H1 (cell line): Measurements from ENCODE around the gene DMBX1. TPM values are rescaled to one million over a fixed set of nuclear protein-coding genes. Genes with fewer than 3 reads are reported as not detected.

ENCODE experiments used
- CTCF ChIA-PET: fragments of 300-600 bp; sonication (Branson Sonifier 250); formaldehyde crosslinking; loops from one replicate; lab custom pipeline; 2021; ENCODE audit not compliant: partially characterized antibody; lab: Charles Lee
- POLR2A ChIA-PET: fragments of 300-600 bp; sonication (Branson Sonifier 250); formaldehyde crosslinking; loops from one replicate; lab custom pipeline; 2021; ENCODE audit warnings: inconsistent platforms; ENCODE audit not compliant: partially characterized antibody; lab: Charles Lee
- DNase-seq, 2 experiments: peaks; one replicate each; pipeline versions ENCODE4 v3.0.0 to v3.0.0-alpha.2; 2010 to 2022; ENCODE audit warnings: low spot score in 2 of 2, low read depth in 1 of 2, mixed read lengths in 1 of 2
- FAIRE-seq: peaks from 2 replicates; lab custom pipeline; 2011; peaks lifted over from hg19 to GRCh38; lab: Jason Lieb, UNC
- H2AFZ ChIP-seq: 2 replicates; pipeline ENCODE4 v1.8.1; 2012; ENCODE audit warnings: low read length, inconsistent platforms
- H2AK5ac ChIP-seq: 2 replicates; pipeline ENCODE4 v1.6.1; 2013; ENCODE audit warnings: low read depth, low read length
- H2BK120ac ChIP-seq: replicated peaks from 2 replicates; pipeline ENCODE3; 2013; ENCODE audit warnings: low read depth, low read length, inconsistent platforms
- H2BK12ac ChIP-seq: 2 replicates; pipeline ENCODE4 v1.6.1; 2013; ENCODE audit warnings: low read depth, low read length
- H2BK15ac ChIP-seq: 2 replicates; pipeline ENCODE4 v1.6.1; 2013; ENCODE audit warnings: low read length
- H2BK20ac ChIP-seq: 2 replicates; pipeline ENCODE4 v1.6.1; 2013; ENCODE audit warnings: low read length
- H2BK5ac ChIP-seq: 2 replicates; pipeline ENCODE4 v1.6.1; 2013; ENCODE audit warnings: low read depth, low read length
- H3K14ac ChIP-seq: 2 replicates; pipeline ENCODE4 v1.6.1; 2013; ENCODE audit warnings: inconsistent platforms; ENCODE audit not compliant: insufficient read length
- H3K18ac ChIP-seq: 2 replicates; pipeline ENCODE4 v1.6.1; 2013; ENCODE audit warnings: low read length; ENCODE audit errors: extremely low read depth
- H3K23ac ChIP-seq: 2 replicates; pipeline ENCODE4 v1.6.1; 2013; ENCODE audit warnings: inconsistent platforms; ENCODE audit not compliant: insufficient read length
- H3K23me2 ChIP-seq: 2 replicates; pipeline ENCODE4 v1.6.1; 2013; ENCODE audit warnings: low read depth, low read length
- H3K27ac ChIP-seq: 2 replicates; pipeline ENCODE4 v1.6.1; 2011; ENCODE audit warnings: low read depth, low read length, inconsistent platforms
- H3K27me3 ChIP-seq, 4 experiments: replicated peaks in 1 of 4; 1 replicate in 1 of 4; 2 replicates in 3 of 4; pipeline versions ENCODE4 v1.6.1 to v1.8.1; 2011 to 2013; ENCODE audit warnings: low read length in 3 of 4, mild to moderate bottlenecking in 3 of 4, inconsistent platforms in 2 of 4, mixed read lengths in 2 of 4, moderate library complexity in 1 of 4; ENCODE audit not compliant: control insufficient read depth in 3 of 4, insufficient read depth in 3 of 4; ENCODE audit errors: extremely low read depth in 1 of 4
- H3K36me3 ChIP-seq, 4 experiments: 2 replicates each; pipeline versions ENCODE4 v1.6.1 to v1.8.1; 2011 to 2013; ENCODE audit warnings: mild to moderate bottlenecking in 4 of 4, low read length in 3 of 4, moderate library complexity in 2 of 4, control low read depth in 1 of 4, inconsistent platforms in 1 of 4; ENCODE audit not compliant: insufficient read depth in 4 of 4, control insufficient read depth in 2 of 4
- H3K4ac ChIP-seq: replicated peaks from 2 replicates; pipeline ENCODE3; 2013; ENCODE audit warnings: low read length, low read depth, mixed read lengths, inconsistent platforms; ENCODE audit not compliant: insufficient read length
- H3K4me1 ChIP-seq, 4 experiments: replicated peaks in 1 of 4; 1 replicate in 1 of 4; 2 replicates in 3 of 4; pipeline versions ENCODE4 v1.6.1 to v1.8.1; 2011 to 2013; ENCODE audit warnings: low read length in 3 of 4, inconsistent platforms in 2 of 4, mixed read lengths in 1 of 4; ENCODE audit not compliant: insufficient read depth in 4 of 4, control insufficient read depth in 3 of 4
- H3K4me2 ChIP-seq, 2 experiments: 2 replicates each; pipeline versions ENCODE4 v1.6.1 to v1.8.1; 2011 to 2013; ENCODE audit warnings: low read depth in 2 of 2, low read length in 2 of 2, control low read depth in 1 of 2, inconsistent platforms in 1 of 2, mild to moderate bottlenecking in 1 of 2; ENCODE audit not compliant: insufficient read depth in 1 of 2
- H3K4me3 ChIP-seq, 4 experiments: fragments of 200-600, 300-600 bp in 1 of 4; sonication (generic), shearing (Covaris generic), sonication (Bioruptor Twin) in 1 of 4; 2 replicates each; pipeline versions ENCODE4 v1.5.1 to v1.8.1; 2011 to 2016; ENCODE audit warnings: low read length in 4 of 4, low read depth in 3 of 4, control low read depth in 2 of 4, inconsistent platforms in 2 of 4, mild to moderate bottlenecking in 2 of 4, mixed read lengths in 1 of 4, moderate library complexity in 1 of 4; ENCODE audit not compliant: insufficient read depth in 2 of 4; ENCODE audit errors: extremely low read depth in 1 of 4
- H3K56ac ChIP-seq: replicated peaks from 2 replicates; pipeline ENCODE3; 2013; ENCODE audit warnings: low read depth, mild to moderate bottlenecking, mixed read lengths, low read length, inconsistent platforms; ENCODE audit not compliant: insufficient read length
- H3K79me1 ChIP-seq: 2 replicates; pipeline ENCODE4 v1.6.1; 2013; ENCODE audit warnings: low read depth, low read length, control low read depth
- H3K79me2 ChIP-seq, 2 experiments: 2 replicates each; pipeline versions ENCODE4 v1.6.1 to v1.8.1; 2012 to 2013; ENCODE audit warnings: low read length in 2 of 2, mild to moderate bottlenecking in 2 of 2, inconsistent platforms in 1 of 2; ENCODE audit not compliant: insufficient read depth in 2 of 2, control insufficient read depth in 1 of 2
- H3K9ac ChIP-seq, 4 experiments: replicated peaks in 1 of 4; 1 replicate in 1 of 4; 2 replicates in 3 of 4; pipeline versions ENCODE4 v1.6.1 to v1.8.1; 2011 to 2013; ENCODE audit warnings: low read depth in 3 of 4, low read length in 3 of 4, control low read depth in 2 of 4, mild to moderate bottlenecking in 2 of 4, moderate library complexity in 2 of 4, inconsistent platforms in 1 of 4; ENCODE audit errors: extremely low read depth in 1 of 4
- H3K9me3 ChIP-seq, 2 experiments: 2 replicates each; pipeline versions ENCODE4 v1.6.1 to v1.8.1; 2012 to 2013; ENCODE audit warnings: mild to moderate bottlenecking in 2 of 2, moderate library complexity in 2 of 2, control low read depth in 1 of 2, inconsistent platforms in 1 of 2, low read depth in 1 of 2, low read length in 1 of 2, mixed read lengths in 1 of 2; ENCODE audit not compliant: insufficient read depth in 2 of 2
- H4K20me1 ChIP-seq, 2 experiments: replicated peaks in 1 of 2; 2 replicates each; pipeline versions ENCODE3 to v1.8.1; 2011 to 2013; ENCODE audit warnings: inconsistent platforms in 2 of 2, low read length in 2 of 2, mild to moderate bottlenecking in 1 of 2; ENCODE audit not compliant: insufficient read depth in 2 of 2, control insufficient read depth in 1 of 2
- H4K5ac ChIP-seq: 2 replicates; pipeline ENCODE4 v1.6.1; 2013; ENCODE audit warnings: low read length, low read depth, mixed read lengths, inconsistent platforms; ENCODE audit not compliant: insufficient read length
- H4K8ac ChIP-seq: 2 replicates; pipeline ENCODE4 v1.8.0; 2013; ENCODE audit warnings: mild to moderate bottlenecking, moderate library complexity, low read length, inconsistent platforms; ENCODE audit not compliant: insufficient read depth; ENCODE audit errors: extremely low read depth
- H4K91ac ChIP-seq: replicated peaks from 2 replicates; pipeline ENCODE3; 2013; ENCODE audit warnings: low read length, mixed read lengths, inconsistent platforms; ENCODE audit not compliant: insufficient read length
- ASH2L ChIP-seq: fragments of 200-600, 300-600 bp; sonication (generic); IDR thresholded peaks from one replicate; pipeline ENCODE4 v1.7.1; 2017; ENCODE audit warnings: low read length
- CHD2 ChIP-seq: IDR thresholded peaks from 2 replicates; pipeline ENCODE4 v1.6.1; 2012; ENCODE audit warnings: low read length, improper control_type of control experiment
- CTBP2 ChIP-seq: IDR thresholded peaks from 2 replicates; pipeline ENCODE4 v1.7.0; 2011; ENCODE audit warnings: borderline replicate concordance, mild to moderate bottlenecking, moderate library complexity, mixed read lengths, low read length; ENCODE audit not compliant: insufficient read depth, insufficient read length
- KDM4A ChIP-seq: IDR thresholded peaks from one replicate; pipeline ENCODE4 v1.7.1; 2012; ENCODE audit warnings: low read depth, mild to moderate bottlenecking, moderate library complexity, low read length, inconsistent platforms; ENCODE audit not compliant: severe bottlenecking
- NRF1 ChIP-seq: IDR thresholded peaks from 2 replicates; pipeline ENCODE4 v1.6.1; 2011; ENCODE audit warnings: mild to moderate bottlenecking, low read depth, low read length, improper control_type of control experiment
- SAP30 ChIP-seq: fragments of 300-600 bp; sonication (generic); IDR thresholded peaks from 2 replicates; pipeline ENCODE4 v1.7.1; 2012; ENCODE audit warnings: low read length, moderate library complexity, mild to moderate bottlenecking, inconsistent platforms; ENCODE audit not compliant: insufficient read depth, insufficient replicate concordance
- SIRT6 ChIP-seq: IDR thresholded peaks from one replicate; pipeline ENCODE4 v1.7.1; 2012; ENCODE audit warnings: low read length, inconsistent platforms
- SP2 ChIP-seq: IDR thresholded peaks from 2 replicates; pipeline ENCODE4 v1.6.1; 2012; ENCODE audit warnings: mild to moderate bottlenecking, low read length, inconsistent platforms
- SP4 ChIP-seq: IDR thresholded peaks from 2 replicates; pipeline ENCODE4 v1.6.1; 2012; ENCODE audit warnings: low read length, inconsistent platforms
- SUZ12 ChIP-seq: fragments of 200-600 bp; sonication (generic); IDR thresholded peaks from 2 replicates; pipeline ENCODE4 v1.6.1; 2012; ENCODE audit warnings: mild to moderate bottlenecking, inconsistent platforms, low read length, moderate library complexity, mixed read lengths
- TAF1 ChIP-seq: IDR thresholded peaks from 2 replicates; pipeline ENCODE4 v1.6.1; 2011; ENCODE audit warnings: mild to moderate bottlenecking, low read depth, low read length
- YY1 ChIP-seq: IDR thresholded peaks from 2 replicates; pipeline ENCODE4 v1.6.1; 2011; ENCODE audit warnings: low read depth, mild to moderate bottlenecking, low read length
- WGBS, 2 experiments: shearing (Covaris generic) in 1 of 2; methylation state at CpG; one replicate each; pipeline versions ENCODE4 v1.1.6 to v1.1.7; 2013 to 2015; ENCODE audit warnings: low lambda C conversion rate in 2 of 2, mixed read lengths in 2 of 2, inconsistent platforms in 1 of 2, low coverage in 1 of 2, missing lambda C conversion rate in 1 of 2; ENCODE audit not compliant: insufficient replicate concordance in 2 of 2, insufficient coverage in 1 of 2, insufficient read length in 1 of 2; ENCODE audit errors: extremely low coverage in 1 of 2, missing lambda C conversion rate in 1 of 2; 5-methylcytosine and 5-hydroxymethylcytosine counted together
- polyA plus RNA-seq, 7 experiments: library from polyadenylated mRNA; depleted of rRNA in 3 of 7; stranded (reverse) in 5 of 7; unstranded in 2 of 7; fragments of >200 nt in 5 of 7; fragments of 200-250 nt in 2 of 7; gene quantifications; 1 replicate in 5 of 7; 2 replicates in 1 of 7; 4 replicates in 1 of 7; pipeline versions ENCODE4 v1.2.1 to v1.2.3, GENCODE V29; 2011 to 2013; ENCODE audit warnings: missing spikeins in 2 of 7, mixed read lengths in 2 of 7
- total RNA-seq: library from RNA; stranded (reverse); fragmentation: NEBNext Ultra II Directional; extraction: Animal tissue kit (Norgen Biotek cat#: 25700); gene quantifications from 2 replicates; pipeline ENCODE4 v1.2.1, GENCODE V29; 2021

Gene DMBX1
- total and polyA plus RNA-seq, 2 of the 8 experiments (the other 6 are each of a cell fraction or from before 2014, with no cell fraction given) = 0.23 to 0.30 TPM

- no peak for FAIRE-seq
- H3K4me3 ChIP-seq = no peak overlapping the region
- no peak overlapping the region for H4K5ac ChIP-seq
- no peaks in the 10 kb centered on the region for H3K36me3 ChIP-seq
- no peak overlapping the region for H3K9ac ChIP-seq
- H4K20me1 ChIP-seq = peaks cover 0 to 2% of the 10 kb centered on the region in 2 experiments
- 59% methylated on average over 15 of the region's 15 CpGs; no CpG with 5 or more reads in 1 of the 2 experiments for WGBS, 2 experiments
- peak overlapping the region; percentile 3 to 38; a peak in 1 of 4 replicates for H3K4me2 ChIP-seq
- H4K8ac ChIP-seq = no peak overlapping the region
- no peak overlapping the region for H2AFZ ChIP-seq
- peak overlapping the region; percentile 1; the same call in 1 of the 2 replicates for H2BK12ac ChIP-seq
- H3K4me1 ChIP-seq = peaks cover 25 to 52% (median 35%) of the 10 kb centered on the region in 4 experiments
- H3K79me2 ChIP-seq = no peaks in the 10 kb centered on the region
- H2BK120ac ChIP-seq = no peak overlapping the region
- H3K56ac ChIP-seq = no peak overlapping the region
- H3K23ac ChIP-seq = no peak overlapping the region
- peak overlapping the region; percentile 75 for H3K18ac ChIP-seq
- no peaks in the 10 kb centered on the region for H3K9me3 ChIP-seq
- peak overlapping the region; percentile 26; the same call in 1 of the 2 replicates for H2BK20ac ChIP-seq
- no peak overlapping the region for H3K14ac ChIP-seq
- peaks cover 5 to 41% (median 28%) of the 10 kb centered on the region in 4 experiments for H3K27me3 ChIP-seq
- H2BK15ac ChIP-seq = peak overlapping the region; percentile 35; the same call in 1 of the 2 replicates
- H3K4ac ChIP-seq = no peak overlapping the region
- H3K23me2 ChIP-seq = no peaks in the 10 kb centered on the region
- no peak overlapping the region for H3K27ac ChIP-seq
- no peak for DNase-seq
- no peak overlapping the region; the same call in 1 of the 2 replicates for H2AK5ac ChIP-seq
- ChIA-PET CTCF (interaction anchor here (0.6 to 18.9 kb wide), 10 partner anchors 10 to 78 kb away, joined by 3 to 287 read pairs (median 14); partner anchors contain the start of gene DMBX1), POLR2A (interaction anchor here (0.7 to 1.3 kb wide), 4 partner anchors 26 to 146 kb away, joined by 3 read pairs; no protein-coding TSS in a partner anchor)
- no peak overlapping the region for H2BK5ac ChIP-seq
- no peak overlapping the region for H4K91ac ChIP-seq
- H3K79me1 ChIP-seq = no peaks in the 10 kb centered on the region
- no peak for TF ChIP-seq CHD2
- TF ChIP-seq YY1 = no peak
- no peak for TF ChIP-seq SIRT6
- no peak for TF ChIP-seq TAF1
- TF ChIP-seq CTBP2 = peak; percentile 68
- TF ChIP-seq SUZ12 = peak; percentile 36; the same call in 1 of the 2 replicates
- no peak for TF ChIP-seq KDM4A
- TF ChIP-seq NRF1 = no peak
- TF ChIP-seq SP4 = no peak
- TF ChIP-seq ASH2L = no peak
- no peak for TF ChIP-seq SAP30
- no peak for TF ChIP-seq SP2
Observed at GRCh38 chr1:46520063-46520911, 30.7 kb downstream of the DMBX1 start.
